Tongue (tissue), 2 donors: ENCODE results near the gene PDE6A. TPM values are rescaled to one million over a fixed set of nuclear protein-coding genes. Genes with fewer than 3 reads are reported as not detected.
"Not testable (repeated sequence)": the region's sequence is repeated elsewhere in the genome, so short reads cannot be mapped to it uniquely, and the experiment has no call there.

ENCODE experiments used
- DNase-seq: peaks from one replicate; pipeline ENCODE4 v3.0.0-alpha.2; 2015
- total RNA-seq: library from RNA; depleted of rRNA; stranded (reverse); fragments of >200 nt; gene quantifications from one replicate; pipeline ENCODE4 v1.2.3, GENCODE V29; 2014

PDE6A gene
- total RNA-seq, 1 donor from 2014 or later: 0.31 TPM

- no peak for DNase-seq
Measured at GRCh38 chr5:149893403-149893931, 51.1 kb downstream of the PDE6A start.

GRCh38 chr5:149892594-149892993 lies 52.0 kb downstream of the PDE6A start:
- DNase-seq: no peak

- no peak for DNase-seq
Measured at GRCh38 chr5:149888280-149888679, 56.3 kb downstream of the PDE6A start.

- DNase-seq: no peak
Measured at GRCh38 chr5:149887622-149888183, 56.9 kb downstream of the PDE6A start.

GRCh38 chr5:149886692-149887470 lies 57.7 kb downstream of the PDE6A start:
- DNase-seq: peak; percentile 51

- no peak for DNase-seq
Measured at GRCh38 chr5:149886060-149886459, 58.5 kb downstream of the PDE6A start.

- DNase-seq: no peak
Measured at GRCh38 chr5:149885513-149885912, 59.1 kb downstream of the PDE6A start.

GRCh38 chr5:149883550-149883949 lies 61.0 kb downstream of the PDE6A start:
- DNase-seq: no peak

GRCh38 chr5:149882633-149883032 lies 62.0 kb downstream of the PDE6A start:
- DNase-seq: peak; percentile 21

- DNase-seq: no peak
Measured at GRCh38 chr5:149881874-149882273, 62.7 kb downstream of the PDE6A start.

GRCh38 chr5:149881069-149881622 lies 63.4 kb downstream of the PDE6A start:
- DNase-seq: no peak

GRCh38 chr5:149879593-149879992 lies 65.0 kb downstream of the PDE6A start:
- DNase-seq: not testable (repeated sequence)

GRCh38 chr5:149878371-149878770 lies 66.2 kb downstream of the PDE6A start:
- DNase-seq: no peak

GRCh38 chr5:149873896-149874295 lies 70.7 kb downstream of the PDE6A start:
- no peak for DNase-seq

GRCh38 chr5:149872351-149873040 lies 72.1 kb downstream of the PDE6A start:
- DNase-seq: no peak

GRCh38 chr5:149871471-149871870 lies 73.1 kb downstream of the PDE6A start:
- no peak for DNase-seq

- no peak for DNase-seq
Measured at GRCh38 chr5:149870697-149871096, 73.9 kb downstream of the PDE6A start.

GRCh38 chr5:149870232-149870631 lies 74.4 kb downstream of the PDE6A start:
- DNase-seq: no peak

- DNase-seq: no peak
Measured at GRCh38 chr5:149869411-149869821, 75.2 kb downstream of the PDE6A start.

- DNase-seq: no peak
Measured at GRCh38 chr5:149865746-149866145, 78.8 kb downstream of the PDE6A start.

- DNase-seq: no peak
Measured at GRCh38 chr5:149863830-149864229, 80.8 kb downstream of the PDE6A start.

GRCh38 chr5:149863176-149863575 lies 81.4 kb downstream of the PDE6A start:
- DNase-seq: no peak

GRCh38 chr5:149860801-149861322 lies 83.7 kb downstream of the PDE6A start:
- DNase-seq: no peak
